HG03571 (cell line): ENCODE measurements around the gene GJD2.

Experiments
- ATAC-seq: cut with Tn5 transposase; IDR thresholded peaks from one replicate; pipeline ENCODE4 v1.9.1; 2021; ENCODE audit not compliant: unreplicated experiment

The GJD2 gene

DNA sequence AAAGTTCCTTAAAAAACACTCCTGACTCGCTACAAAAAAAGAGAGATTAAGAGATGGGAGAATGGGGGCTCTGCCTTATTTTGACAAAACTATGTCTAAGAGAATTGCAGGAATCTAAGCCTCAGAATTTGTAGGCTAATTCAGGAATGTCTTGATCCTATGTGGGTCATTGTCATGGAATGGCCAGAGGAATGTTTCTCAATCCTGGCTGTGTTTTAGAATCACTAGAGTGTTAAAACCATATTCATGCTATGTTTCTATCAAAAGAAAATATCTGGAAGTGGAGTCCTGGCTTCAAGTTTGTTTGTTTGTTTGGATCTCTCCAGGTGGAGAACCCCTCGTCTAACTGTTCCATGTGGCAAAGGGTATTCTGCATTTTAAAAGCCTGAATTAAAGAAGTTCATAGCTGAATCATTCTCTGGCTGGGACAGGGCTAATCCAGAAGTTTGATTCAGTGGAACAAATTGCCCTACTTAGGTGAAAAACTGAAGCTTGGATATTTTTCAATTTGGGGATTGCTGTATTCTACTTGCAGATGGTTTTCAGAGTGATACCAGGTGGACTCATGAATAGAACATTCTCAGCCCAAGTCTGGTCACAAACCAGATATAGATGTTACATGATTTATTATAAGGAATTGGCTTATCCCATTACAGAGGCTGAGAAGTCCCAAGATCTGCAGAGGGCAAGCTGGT is 28.2 kb downstream of the GJD2 start:
- ATAC-seq: no peak

- ATAC-seq: no peak
Measured at GRCh38 chr15:34725556-34725955, 29.2 kb downstream of the GJD2 start.

GRCh38 chr15:34724481-34724880 is 30.3 kb downstream of the GJD2 start:
- ATAC-seq: no peak

DNA sequence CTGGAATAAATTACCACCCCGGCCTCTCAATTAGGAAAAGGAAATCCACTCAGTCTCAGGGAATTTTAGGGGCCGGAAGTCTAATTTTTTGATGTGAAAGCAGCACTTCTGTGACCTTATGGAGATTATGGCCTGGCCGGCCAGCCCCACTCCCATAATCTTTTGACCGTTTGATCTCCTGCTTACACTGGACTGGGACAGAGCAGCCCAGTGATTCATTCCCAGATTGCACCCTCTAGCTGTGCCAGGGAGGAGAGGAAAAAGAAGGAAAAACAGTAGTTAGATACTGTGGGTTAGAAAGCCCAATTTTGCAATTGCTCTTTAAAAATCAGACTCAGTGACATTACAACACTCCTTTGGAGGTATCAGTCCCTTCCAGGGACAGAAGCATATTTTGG is 32.4 kb downstream of the GJD2 start:
- ATAC-seq: no peak

GRCh38 chr15:34721802-34722438 is 32.9 kb downstream of the GJD2 start:
- ATAC-seq: no peak

DNA sequence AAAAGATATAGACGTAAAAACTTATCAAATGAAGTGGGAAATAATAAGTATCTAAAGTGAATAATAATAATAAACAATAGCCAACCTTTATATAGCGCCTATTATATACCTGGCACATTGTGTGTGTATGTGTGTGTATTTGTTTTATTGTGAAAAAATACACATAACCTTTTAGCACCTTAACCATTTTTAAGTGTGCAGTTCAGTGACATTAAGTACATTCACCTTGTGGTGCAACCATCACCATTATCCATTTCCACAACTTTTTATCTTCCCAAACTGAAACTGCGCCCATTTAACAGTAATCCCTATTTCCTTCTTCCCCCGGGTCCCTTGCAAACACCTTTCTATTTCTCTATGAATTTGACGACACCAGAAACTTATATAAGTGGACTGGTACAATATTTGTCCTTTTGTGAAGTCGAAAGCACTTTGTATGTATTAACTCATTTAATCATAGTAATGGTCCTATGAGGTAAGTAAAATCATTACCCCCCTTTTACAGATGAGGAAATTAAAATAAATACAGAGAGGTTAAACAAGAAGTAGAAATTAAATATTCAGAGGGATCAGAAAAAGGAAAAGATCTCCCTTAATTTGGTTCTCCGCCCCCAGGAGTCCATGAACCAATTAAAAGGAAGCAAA is 33.5 kb downstream of the GJD2 start:
- no peak for ATAC-seq

DNA sequence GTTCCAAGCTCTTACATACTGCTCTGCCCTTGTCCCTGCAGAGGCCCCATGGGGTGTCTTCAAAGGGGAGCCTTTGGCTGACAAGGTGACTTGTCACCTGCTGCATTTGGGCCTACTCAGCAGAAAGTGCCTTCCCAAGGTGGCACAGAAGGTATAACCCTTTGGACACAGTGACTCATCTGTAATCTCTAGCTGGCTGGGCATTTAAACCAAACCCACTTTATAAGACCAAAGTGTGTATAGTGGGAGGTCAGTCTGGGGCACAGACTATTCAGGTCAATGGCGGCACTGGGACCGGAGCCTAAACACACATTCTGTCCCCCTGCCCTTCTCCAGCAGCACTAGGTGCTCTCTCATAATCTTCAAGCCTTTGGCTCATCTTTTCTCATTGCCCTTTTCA is 35.1 kb downstream of the GJD2 start:
- no peak for ATAC-seq

GRCh38 chr15:34718681-34719665 is 35.8 kb downstream of the GJD2 start:
- ATAC-seq: no peak

GRCh38 chr15:34717729-34718128 is 37.1 kb downstream of the GJD2 start:
- ATAC-seq: no peak

- no peak for ATAC-seq
Measured at GRCh38 chr15:34716111-34716510, 38.7 kb downstream of the GJD2 start.

DNA sequence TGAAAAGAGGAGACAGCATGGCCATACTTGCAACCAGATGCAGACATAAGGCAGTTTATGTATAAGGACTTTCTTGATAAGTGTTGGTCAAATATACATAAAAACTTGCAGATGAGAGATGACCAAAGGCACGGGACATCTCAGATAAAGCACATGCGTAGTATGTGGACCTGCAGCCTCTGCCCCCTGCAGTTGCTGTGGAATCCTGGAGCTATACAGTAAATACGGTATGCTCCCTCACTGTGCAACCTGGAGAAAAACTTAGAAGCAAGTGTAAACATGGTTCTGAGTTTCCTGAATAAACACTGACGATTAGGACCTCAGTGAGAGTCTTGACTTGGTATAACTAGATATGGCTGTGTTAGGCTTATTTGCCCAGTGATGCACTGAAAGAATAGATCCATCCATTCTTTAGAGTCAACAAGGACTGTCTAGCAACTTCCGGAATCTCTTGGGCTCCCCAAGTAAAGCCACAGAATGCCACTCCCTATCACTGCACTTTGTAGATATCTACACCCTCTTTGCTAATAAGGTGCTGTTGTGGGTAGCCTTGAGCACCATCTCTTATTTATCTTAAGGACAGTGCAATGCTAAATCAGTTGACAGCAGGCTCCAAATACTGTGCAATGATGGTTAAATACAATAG is 40.2 kb downstream of the GJD2 start:
- no peak for ATAC-seq

GRCh38 chr15:34713635-34714034 is 41.2 kb downstream of the GJD2 start:
- no peak for ATAC-seq

- no peak for ATAC-seq
Measured at GRCh38 chr15:34709866-34710265, 44.9 kb downstream of the GJD2 start.

DNA sequence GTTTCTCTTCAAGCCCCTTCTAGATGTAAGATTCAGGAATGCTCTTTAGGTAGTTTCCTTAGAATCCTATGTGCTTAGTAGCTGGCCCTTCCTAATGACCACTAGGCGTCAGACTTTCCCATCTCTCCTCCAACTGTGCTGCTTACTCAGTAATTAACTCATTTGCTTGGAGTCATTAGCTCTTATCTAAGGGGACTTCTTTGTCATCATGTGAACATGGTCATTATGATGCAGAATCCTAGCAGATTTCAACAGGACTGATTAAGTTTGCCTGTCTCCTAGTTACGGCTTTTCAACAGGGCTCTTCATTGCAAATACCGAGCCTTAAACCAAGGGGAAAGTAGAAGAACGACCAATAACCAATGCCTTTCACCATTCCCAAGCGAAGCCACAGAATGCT is 46.4 kb downstream of the GJD2 start:
- no peak for ATAC-seq

GRCh38 chr15:34701536-34701935 is 53.3 kb downstream of the GJD2 start:
- no peak for ATAC-seq
